GM12801 (cell line): ENCODE data around the gene FAF1.

Experiments
- CTCF ChIP-seq: IDR thresholded peaks from one replicate; pipeline ENCODE4 v1.5.1; 2011; ENCODE audit warnings: control low read depth; ENCODE audit not compliant: insufficient read length; ENCODE audit errors: extremely low read depth

Gene FAF1

GRCh38 chr1:50527249-50527986 is 432.6 kb downstream of the FAF1 start:
- TF ChIP-seq CTCF = no peak

DNA sequence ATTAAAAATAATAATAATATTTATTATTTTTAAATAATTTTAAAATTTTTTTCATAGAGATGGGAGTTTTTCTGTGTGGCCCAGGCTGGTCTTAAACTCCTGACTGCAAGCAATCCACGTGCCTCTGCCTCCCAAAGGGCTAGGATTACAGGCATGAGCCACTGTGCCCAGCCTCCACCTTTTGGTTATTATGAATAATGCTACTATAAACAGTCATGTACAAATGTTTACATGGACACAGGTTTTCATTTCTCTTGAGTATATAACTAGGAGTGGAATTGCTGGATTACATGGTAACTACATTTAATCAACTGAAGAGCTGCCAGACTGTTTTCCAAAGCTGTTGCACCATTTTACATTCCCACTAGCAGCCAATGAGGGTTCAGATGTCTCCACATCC is 433.6 kb downstream of the FAF1 start:
- no peak for TF ChIP-seq CTCF

GRCh38 chr1:50523548-50523947 is 436.5 kb downstream of the FAF1 start:
- TF ChIP-seq CTCF = no peak

DNA sequence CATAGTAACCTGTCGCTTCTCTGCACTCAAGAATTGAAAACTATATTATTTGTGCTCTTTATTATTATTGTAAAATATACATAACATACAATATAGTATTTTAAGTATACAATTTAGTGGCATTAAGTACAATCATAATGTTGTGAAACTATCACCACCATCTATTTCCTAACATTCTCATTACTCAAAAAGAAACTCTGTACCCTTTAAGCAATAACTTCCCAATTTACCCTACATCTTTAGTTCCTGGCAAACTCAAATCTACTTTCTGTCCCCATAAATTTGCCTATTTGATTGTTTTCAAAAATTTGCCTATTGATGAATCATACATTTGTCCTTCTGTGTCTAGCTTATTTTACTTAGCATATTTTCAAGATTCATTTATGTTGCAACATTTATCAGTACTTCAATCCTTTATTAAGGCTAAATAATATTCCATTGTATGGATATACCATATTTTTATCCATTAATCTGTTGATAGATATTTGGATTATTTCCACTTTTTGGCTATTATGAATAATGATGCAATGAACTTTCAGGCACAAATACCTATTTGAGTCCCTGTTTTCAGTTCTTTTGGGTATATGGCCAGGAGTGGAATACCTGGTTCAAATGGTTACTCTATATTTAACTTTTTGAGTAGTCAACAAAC is 437.2 kb downstream of the FAF1 start:
- TF ChIP-seq CTCF = no peak

DNA sequence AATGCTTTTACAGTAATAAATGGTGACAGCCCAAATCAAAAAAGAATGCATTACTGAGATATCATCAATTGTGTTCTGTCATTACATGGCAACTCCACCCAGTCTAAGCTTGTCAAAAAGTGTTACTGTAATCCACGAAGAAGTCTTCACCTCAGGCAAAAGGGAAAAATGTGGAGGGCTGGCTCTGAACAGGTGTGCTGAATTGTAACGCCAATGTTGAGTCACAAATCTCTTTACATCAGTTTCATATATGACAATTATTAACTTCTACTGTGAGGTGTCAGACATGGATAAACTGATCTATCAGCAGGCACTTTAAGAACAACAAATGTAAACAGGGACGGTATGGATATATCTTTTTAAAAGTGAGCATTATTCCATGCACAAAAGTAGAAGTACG is 438.4 kb downstream of the FAF1 start:
- TF ChIP-seq CTCF = no peak

DNA sequence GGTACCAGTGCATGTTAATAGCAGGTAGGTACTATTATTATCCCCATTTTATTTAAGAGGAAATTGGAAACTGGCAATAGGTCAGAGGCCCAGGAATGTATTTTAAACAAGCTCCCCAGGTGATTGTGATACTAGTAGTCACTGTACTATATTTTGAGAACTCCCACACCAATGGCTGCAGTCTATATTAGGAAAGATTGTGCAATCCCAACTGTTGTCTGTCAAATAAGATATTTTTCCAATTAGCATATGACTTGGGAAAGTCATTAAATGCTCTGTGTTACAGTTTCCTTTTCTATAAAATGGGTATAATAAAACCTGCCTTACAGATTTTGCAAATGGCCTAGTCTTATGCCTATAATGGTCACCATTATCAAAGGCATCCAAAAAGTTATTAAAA is 442.6 kb downstream of the FAF1 start:
- no peak for TF ChIP-seq CTCF

DNA sequence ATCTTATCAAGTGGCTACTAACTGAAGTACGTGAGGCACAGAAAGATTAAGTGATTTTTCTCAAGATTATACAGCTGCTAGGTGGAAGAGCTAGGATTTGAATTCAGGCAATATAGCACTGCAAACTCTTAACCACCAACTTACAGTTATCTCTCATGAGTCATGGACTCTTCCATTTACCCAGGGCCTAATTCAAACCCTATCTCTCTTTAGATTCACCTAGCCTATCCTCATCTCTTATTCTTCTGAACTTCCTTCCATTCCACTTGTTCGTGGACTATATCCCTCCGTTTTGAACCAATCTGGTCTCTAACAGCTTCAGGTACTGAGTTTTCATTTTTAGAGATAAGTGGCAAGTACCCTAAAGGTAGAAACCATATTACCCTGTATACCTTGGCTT is 444.0 kb downstream of the FAF1 start:
- no peak for TF ChIP-seq CTCF
